ENCODE data around the gene UCK1. TPM values are rescaled to one million over a fixed set of nuclear protein-coding genes. Genes with fewer than 3 reads are reported as not detected.

UCK1 gene
- total and polyA plus RNA-seq, 2 of the 13 experiments (the other 11 are each of a cell fraction or from before 2014, with no cell fraction given), result 11.0 to 24.1 TPM

DNA sequence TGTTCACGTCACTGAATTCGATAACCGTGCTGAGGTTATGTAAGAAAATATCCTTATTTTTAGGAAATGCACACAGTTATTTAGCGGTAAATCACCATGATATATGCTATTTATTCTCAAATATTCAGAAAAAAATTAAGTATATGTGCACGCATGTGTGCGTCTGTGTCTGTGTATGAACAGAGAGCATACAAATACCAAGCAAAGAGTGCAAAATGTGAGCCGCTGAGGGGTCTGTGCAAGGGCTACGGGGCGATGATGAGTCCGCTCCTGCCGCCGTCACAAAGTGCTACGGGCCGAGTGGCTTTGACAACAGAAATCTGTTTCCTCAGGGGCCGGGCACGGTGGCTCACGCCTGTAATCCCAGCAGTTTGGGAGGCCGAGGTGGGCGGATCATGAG is 6.9 kb upstream of the UCK1 start:
- POLR2A ChIA-PET, result no interaction called here
- Histone ChIP-seq H3K27ac (ENCODE audit: extremely low read length, insufficient read depth, low read length) (no peak overlapping the region), H4K20me1 (ENCODE audit: insufficient read depth, low read length) (no peaks in the 10 kb centered on the region), H2AFZ (ENCODE audit: low read length) (no peak overlapping the region), H3K36me3 (replicated peaks in 1 of 2; ENCODE audit: control insufficient read depth in 1 of 2, insufficient read depth in 2 of 2, low read length in 2 of 2) (no peaks in the 10 kb centered on the region), H3K4me2 (ENCODE audit: low read depth, low read length) (no peak overlapping the region), H3K9me3 (ENCODE audit: low read length) (peaks cover 6% of the 10 kb centered on the region; the same call in 1 of the 2 replicates), H3K4me3 (replicated peaks in 1 of 3; ENCODE audit: insufficient read depth in 1 of 3, low read depth in 2 of 3, low read length in 3 of 3) (no peak overlapping the region), H3K79me2 (ENCODE audit: insufficient read depth, low read length) (no peaks in the 10 kb centered on the region), H3K4me1 (ENCODE audit: insufficient read depth, low read length) (peaks cover 11% of the 10 kb centered on the region; the same call in 1 of the 2 replicates), H3K9ac (ENCODE audit: insufficient read depth, low read depth, low read length) (no peak overlapping the region), H3K27me3 (ENCODE audit: control insufficient read depth in 1 of 2, insufficient read depth in 2 of 2, low read length in 2 of 2) (peaks cover 5 to 45% of the 10 kb centered on the region in 2 experiments; a peak in 4 of 5 replicates)
- intact Hi-C loops (cut with micrococcal nuclease; ENCODE audit: unreplicated experiment) (no loop called here), in situ Hi-C loops (cut with HindIII; ENCODE audit: extremely low pct_ligation_motif_present, low pct_unique_long_range_greater_than_20kb) (no loop called here)
- FAIRE-seq (no peak), ATAC-seq (no peak), DNase-seq (ENCODE audit: low spot score) (no peak)
- BruUV-seq (replicated peaks), result no TSS peak
- CTCF ChIA-PET (ENCODE audit: low intra/inter-chr PET ratio, low total read pairs), result no interaction called here
- 79% methylated on average over 19 of the region's 19 CpGs for WGBS (ENCODE audit: low lambda C conversion rate)
- TF ChIP-seq ZNF333 (CRISPR knock-in tag; IDR thresholded peaks at IDR 0.05; ENCODE audit: borderline replicate concordance), result no peak
- no peak for TF ChIP-seq ZNF326 (CRISPR knock-in tag; IDR thresholded peaks at IDR 0.05; ENCODE audit: borderline replicate concordance)
- no peak for TF ChIP-seq POGZ (CRISPR knock-in tag; IDR thresholded peaks at IDR 0.05)
- TF ChIP-seq ZNF337 (CRISPR knock-in tag; IDR thresholded peaks at IDR 0.05; ENCODE audit: borderline replicate concordance, low read depth), result no peak
- TF ChIP-seq, protein P1, sequence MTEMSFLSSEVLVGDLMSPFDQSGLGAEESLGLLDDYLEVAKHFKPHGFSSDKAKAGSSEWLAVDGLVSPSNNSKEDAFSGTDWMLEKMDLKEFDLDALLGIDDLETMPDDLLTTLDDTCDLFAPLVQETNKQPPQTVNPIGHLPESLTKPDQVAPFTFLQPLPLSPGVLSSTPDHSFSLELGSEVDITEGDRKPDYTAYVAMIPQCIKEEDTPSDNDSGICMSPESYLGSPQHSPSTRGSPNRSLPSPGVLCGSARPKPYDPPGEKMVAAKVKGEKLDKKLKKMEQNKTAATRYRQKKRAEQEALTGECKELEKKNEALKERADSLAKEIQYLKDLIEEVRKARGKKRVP (CRISPR knock-in tag; IDR thresholded peaks at IDR 0.05), result no peak
- TF ChIP-seq TCF7L2 (IDR thresholded peaks at IDR 0.05; ENCODE audit: low read depth, low read length), result no peak
- no peak for TF ChIP-seq ATRX (CRISPR knock-in tag; IDR thresholded peaks at IDR 0.05; ENCODE audit: borderline replicate concordance)
- TF ChIP-seq, protein P2, sequence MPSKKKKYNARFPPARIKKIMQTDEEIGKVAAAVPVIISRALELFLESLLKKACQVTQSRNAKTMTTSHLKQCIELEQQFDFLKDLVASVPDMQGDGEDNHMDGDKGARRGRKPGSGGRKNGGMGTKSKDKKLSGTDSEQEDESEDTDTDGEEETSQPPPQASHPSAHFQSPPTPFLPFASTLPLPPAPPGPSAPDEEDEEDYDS (CRISPR knock-in tag; IDR thresholded peaks at IDR 0.05), result no peak

All from HepG2 (cell line).